Measurements from ENCODE around the gene ZDHHC12.

The ZDHHC12 gene

GRCh38 chr9:128722380-128723351, 1.3 kb downstream of the ZDHHC12 start:
- TF ChIP-seq, protein P1, sequence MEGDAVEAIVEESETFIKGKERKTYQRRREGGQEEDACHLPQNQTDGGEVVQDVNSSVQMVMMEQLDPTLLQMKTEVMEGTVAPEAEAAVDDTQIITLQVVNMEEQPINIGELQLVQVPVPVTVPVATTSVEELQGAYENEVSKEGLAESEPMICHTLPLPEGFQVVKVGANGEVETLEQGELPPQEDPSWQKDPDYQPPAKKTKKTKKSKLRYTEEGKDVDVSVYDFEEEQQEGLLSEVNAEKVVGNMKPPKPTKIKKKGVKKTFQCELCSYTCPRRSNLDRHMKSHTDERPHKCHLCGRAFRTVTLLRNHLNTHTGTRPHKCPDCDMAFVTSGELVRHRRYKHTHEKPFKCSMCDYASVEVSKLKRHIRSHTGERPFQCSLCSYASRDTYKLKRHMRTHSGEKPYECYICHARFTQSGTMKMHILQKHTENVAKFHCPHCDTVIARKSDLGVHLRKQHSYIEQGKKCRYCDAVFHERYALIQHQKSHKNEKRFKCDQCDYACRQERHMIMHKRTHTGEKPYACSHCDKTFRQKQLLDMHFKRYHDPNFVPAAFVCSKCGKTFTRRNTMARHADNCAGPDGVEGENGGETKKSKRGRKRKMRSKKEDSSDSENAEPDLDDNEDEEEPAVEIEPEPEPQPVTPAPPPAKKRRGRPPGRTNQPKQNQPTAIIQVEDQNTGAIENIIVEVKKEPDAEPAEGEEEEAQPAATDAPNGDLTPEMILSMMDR (IDR thresholded peaks at IDR 0.05; ENCODE audit: low read depth, low read length): no peak
- DNase-seq (ENCODE audit: extremely low read depth, low read depth): no peak

DNA sequence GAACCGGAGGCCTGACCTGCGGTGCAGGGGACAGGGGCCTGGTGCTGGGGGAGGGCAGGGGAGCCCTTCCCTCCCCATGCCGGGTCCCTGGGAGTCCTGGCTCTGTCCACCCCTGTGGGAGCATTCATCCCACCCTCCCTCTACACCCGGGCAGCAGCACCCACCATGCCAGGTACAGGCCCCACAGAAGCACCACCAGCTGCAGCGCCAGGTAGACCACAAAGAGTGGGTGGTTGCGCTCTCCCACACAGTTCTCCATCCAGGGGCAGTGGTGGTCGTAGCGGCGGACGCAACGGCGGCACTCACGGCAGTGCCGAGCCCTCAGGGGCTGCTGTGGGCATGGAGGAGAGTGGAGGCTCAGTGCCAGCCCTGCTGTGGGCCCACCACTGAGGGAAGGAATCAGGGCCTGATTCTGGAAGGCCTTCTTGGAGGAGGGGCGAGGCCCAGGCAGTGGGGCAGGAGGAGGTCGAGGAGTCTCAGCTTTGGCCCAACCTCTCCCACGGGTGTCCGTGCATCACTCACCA, 2.4 kb downstream of the ZDHHC12 start:
- DNase-seq (ENCODE audit: extremely low read depth, low read depth): no peak
- TF ChIP-seq, protein P1 (IDR thresholded peaks at IDR 0.05; ENCODE audit: low read depth, low read length): no peak

- DNase-seq (ENCODE audit: extremely low read depth, low read depth): no peak
- TF ChIP-seq, protein P1 (IDR thresholded peaks at IDR 0.05; ENCODE audit: low read depth, low read length): no peak
Measured at GRCh38 chr9:128720841-128721486, 3.0 kb downstream of the ZDHHC12 start.

DNA sequence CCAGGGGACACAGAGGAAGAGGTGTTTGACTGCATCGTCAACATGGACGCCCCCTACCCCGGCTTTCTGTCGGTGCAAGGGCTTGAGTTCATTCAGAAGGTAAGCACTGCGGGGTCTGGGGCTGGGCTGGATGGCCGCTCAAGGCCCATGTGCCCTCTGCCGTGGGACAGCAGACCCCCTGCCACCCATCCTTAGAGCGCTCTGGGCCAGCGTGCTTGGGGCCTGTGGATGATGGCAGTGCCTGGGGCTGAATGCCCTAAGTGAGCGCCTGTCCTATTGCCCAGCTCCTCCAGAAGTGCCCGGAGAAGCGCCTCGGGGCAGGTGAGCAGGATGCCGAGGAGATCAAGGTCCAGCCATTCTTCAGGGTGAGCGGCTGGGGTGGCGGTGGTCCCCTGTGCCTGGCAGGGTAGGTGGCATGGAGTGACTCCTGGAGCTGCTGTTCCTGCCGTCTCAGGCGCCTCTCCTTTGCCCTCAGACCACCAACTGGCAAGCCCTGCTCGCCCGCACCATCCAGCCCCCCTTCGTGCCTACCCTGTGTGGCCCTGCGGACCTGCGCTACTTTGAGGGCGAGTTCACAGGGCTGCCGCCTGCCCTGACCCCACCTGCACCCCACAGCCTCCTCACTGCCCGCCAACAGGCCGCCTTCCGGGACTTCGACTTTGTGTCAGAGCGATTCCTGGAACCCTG, 3.9 kb downstream of the ZDHHC12 start:
- TF ChIP-seq, protein P1 (IDR thresholded peaks at IDR 0.05; ENCODE audit: low read depth, low read length): no peak
- no peak for DNase-seq (ENCODE audit: extremely low read depth, low read depth)

DNA sequence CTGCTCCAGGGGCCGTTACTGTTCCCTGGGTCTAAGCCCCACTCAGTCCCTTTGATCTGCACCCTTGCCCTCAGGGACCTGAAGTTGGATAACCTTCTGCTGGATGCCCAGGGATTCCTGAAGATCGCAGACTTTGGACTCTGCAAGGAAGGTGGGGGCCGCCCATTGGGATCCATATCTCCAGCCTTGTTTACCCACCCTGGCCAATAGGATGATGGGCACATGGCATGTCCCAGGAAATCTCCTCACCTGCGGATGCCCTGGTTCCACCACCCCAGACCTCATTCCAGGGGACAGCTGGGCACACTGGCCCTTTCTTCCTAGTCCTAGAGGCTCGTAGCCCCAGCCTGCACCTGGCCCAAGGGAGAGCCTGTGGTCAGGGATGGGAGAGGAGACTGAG, 5.5 kb downstream of the ZDHHC12 start:
- no peak for DNase-seq (ENCODE audit: extremely low read depth, low read depth)
- TF ChIP-seq, protein P1 (IDR thresholded peaks at IDR 0.05; ENCODE audit: low read depth, low read length): no peak

- DNase-seq (ENCODE audit: extremely low read depth, low read depth): no peak
- TF ChIP-seq, protein P1 (IDR thresholded peaks at IDR 0.05; ENCODE audit: low read depth, low read length): no peak
Measured at GRCh38 chr9:128718047-128718446, 5.9 kb downstream of the ZDHHC12 start.

Data from AG09319 (cell line).